ENCODE results near the gene SLC1A3.

SLC1A3 gene

DNA sequence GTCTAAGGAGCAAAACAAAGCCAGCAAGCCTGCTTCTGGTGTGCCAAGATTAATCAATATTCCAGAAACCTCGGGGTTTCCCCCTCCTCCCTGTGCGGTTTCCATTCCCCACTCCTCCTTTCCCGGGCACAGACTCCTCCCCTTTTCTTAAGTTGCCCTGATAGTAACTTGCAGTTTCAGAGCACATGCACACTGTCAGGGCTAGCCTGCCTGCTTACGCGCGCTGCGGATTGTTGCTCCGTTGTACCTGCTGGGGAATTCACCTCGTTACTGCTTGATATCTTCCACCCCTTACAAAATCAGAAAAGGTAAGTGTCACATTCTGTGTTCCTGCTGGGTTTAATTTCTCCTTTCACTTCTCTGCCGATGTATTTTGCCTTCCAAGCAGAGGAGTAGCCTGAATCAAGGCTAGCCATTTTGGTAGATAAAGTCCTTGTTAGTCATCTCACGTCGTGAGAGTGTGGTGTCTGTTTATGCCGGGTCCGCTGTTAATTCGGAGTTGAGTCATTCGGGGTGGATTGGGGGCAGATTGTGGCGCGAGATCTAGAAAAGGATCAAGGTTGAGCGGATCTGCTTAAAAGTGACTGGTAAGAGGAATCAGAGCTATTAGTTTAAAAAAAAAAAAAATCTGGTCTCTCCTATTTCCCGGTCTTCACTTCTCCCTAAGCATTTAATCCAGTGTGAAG is at the start of gene SLC1A3:
SLC1A3 (plus strand) TSS at position 179 of the 686 bp plus-strand sequence. CDS start 1,818 bp downstream, outside the sequence.
- Histone ChIP-seq H2AFZ (ENCODE audit: low read length) (peak within 1 kb of the TSS; percentile 73), H3K36me3 (replicated peaks; ENCODE audit: insufficient read depth, low read length) (no peaks in the 10 kb centered on the region), H3K27me3 (replicated peaks; ENCODE audit: insufficient read depth, low read length) (no peaks in the 10 kb centered on the region; the same call in 1 of the 2 replicates), H3K9ac (ENCODE audit: low read length) (peak within 1 kb of the TSS; percentile 38; the same call in 1 of the 2 replicates), H3K27ac (ENCODE audit: low read length) (no peak within 1 kb of the TSS), H3K4me1 (ENCODE audit: low read length) (no peaks in the 10 kb centered on the region), H3K79me2 (ENCODE audit: low read length) (no peaks in the 10 kb centered on the region), H3K9me3 (replicated peaks; ENCODE audit: insufficient read depth, low read length) (no peaks in the 10 kb centered on the region), H4K20me1 (ENCODE audit: insufficient read depth, low read length) (no peaks in the 10 kb centered on the region), H3K4me2 (ENCODE audit: low read depth, low read length) (peak within 1 kb of the TSS; percentile 89), H3K4me3 (ENCODE audit: low read length) (peak within 1 kb of the TSS; percentile 63), H3K9me2 (replicated peaks; ENCODE audit: insufficient read depth, low read length) (no peaks in the 10 kb centered on the region), H3F3A (ENCODE audit: insufficient read depth, low read length) (no peaks in the 10 kb centered on the region)
- TF ChIP-seq EZH2 (optimal IDR thresholded peaks at IDR 0.05; ENCODE audit: low read depth, low read length) (no peak), EZH2phosphoT487 (IDR thresholded peaks at IDR 0.05; ENCODE audit: low read length) (no peak)
- TF ChIP-seq, protein P1, sequence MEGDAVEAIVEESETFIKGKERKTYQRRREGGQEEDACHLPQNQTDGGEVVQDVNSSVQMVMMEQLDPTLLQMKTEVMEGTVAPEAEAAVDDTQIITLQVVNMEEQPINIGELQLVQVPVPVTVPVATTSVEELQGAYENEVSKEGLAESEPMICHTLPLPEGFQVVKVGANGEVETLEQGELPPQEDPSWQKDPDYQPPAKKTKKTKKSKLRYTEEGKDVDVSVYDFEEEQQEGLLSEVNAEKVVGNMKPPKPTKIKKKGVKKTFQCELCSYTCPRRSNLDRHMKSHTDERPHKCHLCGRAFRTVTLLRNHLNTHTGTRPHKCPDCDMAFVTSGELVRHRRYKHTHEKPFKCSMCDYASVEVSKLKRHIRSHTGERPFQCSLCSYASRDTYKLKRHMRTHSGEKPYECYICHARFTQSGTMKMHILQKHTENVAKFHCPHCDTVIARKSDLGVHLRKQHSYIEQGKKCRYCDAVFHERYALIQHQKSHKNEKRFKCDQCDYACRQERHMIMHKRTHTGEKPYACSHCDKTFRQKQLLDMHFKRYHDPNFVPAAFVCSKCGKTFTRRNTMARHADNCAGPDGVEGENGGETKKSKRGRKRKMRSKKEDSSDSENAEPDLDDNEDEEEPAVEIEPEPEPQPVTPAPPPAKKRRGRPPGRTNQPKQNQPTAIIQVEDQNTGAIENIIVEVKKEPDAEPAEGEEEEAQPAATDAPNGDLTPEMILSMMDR (IDR thresholded peaks at IDR 0.05; ENCODE audit: low read length), result no peak
- DNase-seq, result peak; percentile 76

DNA sequence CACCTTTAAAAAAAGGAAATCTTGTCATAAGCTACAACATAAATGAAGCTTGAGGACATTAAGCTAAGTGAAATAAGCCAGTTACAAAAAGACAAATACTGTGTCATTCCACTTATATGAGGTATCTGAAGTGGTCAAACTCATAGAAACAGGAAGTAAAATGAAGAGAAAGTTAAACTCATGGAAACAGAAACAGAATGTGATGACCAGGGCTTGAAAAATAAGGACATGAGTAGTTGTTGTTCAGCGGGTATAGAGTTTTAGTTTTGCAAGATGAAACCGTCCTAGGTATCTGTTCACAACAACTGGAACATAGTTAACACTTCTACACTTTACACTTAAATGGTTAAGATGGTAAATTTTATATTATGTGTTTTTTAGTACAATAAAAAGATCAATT is 47.8 kb upstream of the SLC1A3 start:
- TF ChIP-seq EZH2 (optimal IDR thresholded peaks at IDR 0.05; ENCODE audit: low read depth, low read length) (no peak), EZH2phosphoT487 (IDR thresholded peaks at IDR 0.05; ENCODE audit: low read length) (no peak)
- TF ChIP-seq, protein P1 (IDR thresholded peaks at IDR 0.05; ENCODE audit: low read length), result no peak
- H3K9me3 ChIP-seq (replicated peaks; ENCODE audit: insufficient read depth, low read length), result no peaks in the 10 kb centered on the region
- H3K9me2 ChIP-seq (replicated peaks; ENCODE audit: insufficient read depth, low read length), result no peaks in the 10 kb centered on the region
- H3K4me1 ChIP-seq (ENCODE audit: low read length), result no peaks in the 10 kb centered on the region
- no peaks in the 10 kb centered on the region for H3F3A ChIP-seq (ENCODE audit: insufficient read depth, low read length)
- peak; percentile 18 for DNase-seq
- H3K4me2 ChIP-seq (ENCODE audit: low read depth, low read length), result no peak overlapping the region
- H3K27me3 ChIP-seq (replicated peaks; ENCODE audit: insufficient read depth, low read length), result no peaks in the 10 kb centered on the region
- no peaks in the 10 kb centered on the region for H3K79me2 ChIP-seq (ENCODE audit: low read length)
- H3K4me3 ChIP-seq (ENCODE audit: low read length), result no peak overlapping the region
- H3K36me3 ChIP-seq (replicated peaks; ENCODE audit: insufficient read depth, low read length), result no peaks in the 10 kb centered on the region
- H2AFZ ChIP-seq (ENCODE audit: low read length), result no peak overlapping the region
- H3K27ac ChIP-seq (ENCODE audit: low read length), result no peak overlapping the region
- H4K20me1 ChIP-seq (ENCODE audit: insufficient read depth, low read length), result no peaks in the 10 kb centered on the region
- no peak overlapping the region for H3K9ac ChIP-seq (ENCODE audit: low read length)

DNA sequence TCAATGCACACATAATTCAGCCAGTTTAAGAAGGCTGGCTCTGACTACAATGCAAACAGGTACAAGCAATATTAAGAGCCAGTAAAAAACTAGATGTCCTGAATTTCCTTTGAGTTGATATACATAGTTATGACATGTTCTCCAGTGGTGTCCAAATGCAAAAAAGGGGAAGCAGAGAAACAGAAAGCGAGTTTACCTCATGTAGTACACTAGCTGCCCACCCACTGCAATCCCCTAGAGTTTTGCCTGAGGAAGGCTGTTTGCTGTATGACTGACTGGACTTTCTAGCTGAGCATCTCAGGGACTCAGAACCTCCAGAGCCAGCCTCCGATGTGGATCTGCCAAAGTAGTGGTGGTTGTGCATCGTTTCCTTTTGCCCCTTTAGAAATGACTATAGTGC is 44.8 kb upstream of the SLC1A3 start:
- Histone ChIP-seq H3K36me3 (replicated peaks; ENCODE audit: insufficient read depth, low read length) (no peaks in the 10 kb centered on the region), H3K4me1 (ENCODE audit: low read length) (no peaks in the 10 kb centered on the region), H3K9me2 (replicated peaks; ENCODE audit: insufficient read depth, low read length) (no peaks in the 10 kb centered on the region), H2AFZ (ENCODE audit: low read length) (no peak overlapping the region), H3K27ac (ENCODE audit: low read length) (no peak overlapping the region), H3K79me2 (ENCODE audit: low read length) (no peaks in the 10 kb centered on the region), H3K4me3 (ENCODE audit: low read length) (no peak overlapping the region), H4K20me1 (ENCODE audit: insufficient read depth, low read length) (no peaks in the 10 kb centered on the region), H3K4me2 (ENCODE audit: low read depth, low read length) (no peak overlapping the region), H3K9ac (ENCODE audit: low read length) (no peak overlapping the region), H3F3A (ENCODE audit: insufficient read depth, low read length) (no peaks in the 10 kb centered on the region), H3K27me3 (replicated peaks; ENCODE audit: insufficient read depth, low read length) (no peaks in the 10 kb centered on the region), H3K9me3 (replicated peaks; ENCODE audit: insufficient read depth, low read length) (no peaks in the 10 kb centered on the region)
- DNase-seq, result no peak
- TF ChIP-seq EZH2 (optimal IDR thresholded peaks at IDR 0.05; ENCODE audit: low read depth, low read length) (no peak), EZH2phosphoT487 (IDR thresholded peaks at IDR 0.05; ENCODE audit: low read length) (no peak)
- TF ChIP-seq, protein P1 (IDR thresholded peaks at IDR 0.05; ENCODE audit: low read length), result no peak
